UCSD-AML1 (cell line): ENCODE results near the gene SH3PXD2A.

Experiments
- DNase-seq: peaks from one replicate; lab custom pipeline; 2025; ENCODE audit not compliant: unreplicated experiment; lab: John Stamatoyannopoulos, UW

The SH3PXD2A gene

DNA sequence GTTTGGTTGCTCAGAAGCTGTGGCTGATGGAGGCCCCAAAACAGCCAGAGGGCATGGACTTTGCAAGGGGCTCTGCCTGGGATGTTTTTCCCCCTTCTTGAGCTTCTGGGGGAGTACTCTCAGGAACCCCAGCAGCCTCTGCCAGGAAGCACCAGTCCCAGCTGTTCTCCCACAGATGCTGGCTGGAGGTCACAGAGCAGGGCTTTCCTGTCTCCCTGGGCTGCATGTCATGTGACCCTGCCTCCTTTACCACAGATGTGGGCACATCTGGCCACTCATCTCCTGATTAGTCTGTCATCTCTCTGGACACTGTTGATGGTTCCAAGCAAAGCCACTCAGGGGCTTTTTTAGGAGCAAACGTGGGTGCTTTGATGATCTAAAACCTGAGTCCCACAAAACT, 225.2 kb downstream of the SH3PXD2A start:
- peak; percentile 54 for DNase-seq

DNA sequence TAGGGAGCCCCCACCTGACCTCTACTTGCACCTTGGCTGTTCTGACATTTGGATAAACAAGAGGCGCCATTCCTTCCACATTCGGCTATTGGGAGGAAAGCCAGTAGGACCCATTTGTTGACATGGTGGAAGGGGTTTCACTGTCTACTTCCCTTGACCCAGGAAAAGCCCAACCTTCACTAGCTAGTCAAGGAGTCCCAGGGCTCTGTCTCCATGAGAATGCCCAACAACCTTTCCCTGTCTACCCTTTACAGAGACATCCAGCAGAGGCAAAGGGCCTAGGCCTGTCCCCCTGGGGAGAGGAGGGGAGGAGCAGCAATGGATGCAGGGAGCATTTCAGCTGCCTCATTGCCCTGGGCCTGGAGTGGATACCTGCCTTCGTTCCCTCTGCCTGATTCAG, 225.8 kb downstream of the SH3PXD2A start:
- no peak for DNase-seq

GRCh38 chr10:103627893-103628292, 227.5 kb downstream of the SH3PXD2A start:
- DNase-seq = no peak

DNA sequence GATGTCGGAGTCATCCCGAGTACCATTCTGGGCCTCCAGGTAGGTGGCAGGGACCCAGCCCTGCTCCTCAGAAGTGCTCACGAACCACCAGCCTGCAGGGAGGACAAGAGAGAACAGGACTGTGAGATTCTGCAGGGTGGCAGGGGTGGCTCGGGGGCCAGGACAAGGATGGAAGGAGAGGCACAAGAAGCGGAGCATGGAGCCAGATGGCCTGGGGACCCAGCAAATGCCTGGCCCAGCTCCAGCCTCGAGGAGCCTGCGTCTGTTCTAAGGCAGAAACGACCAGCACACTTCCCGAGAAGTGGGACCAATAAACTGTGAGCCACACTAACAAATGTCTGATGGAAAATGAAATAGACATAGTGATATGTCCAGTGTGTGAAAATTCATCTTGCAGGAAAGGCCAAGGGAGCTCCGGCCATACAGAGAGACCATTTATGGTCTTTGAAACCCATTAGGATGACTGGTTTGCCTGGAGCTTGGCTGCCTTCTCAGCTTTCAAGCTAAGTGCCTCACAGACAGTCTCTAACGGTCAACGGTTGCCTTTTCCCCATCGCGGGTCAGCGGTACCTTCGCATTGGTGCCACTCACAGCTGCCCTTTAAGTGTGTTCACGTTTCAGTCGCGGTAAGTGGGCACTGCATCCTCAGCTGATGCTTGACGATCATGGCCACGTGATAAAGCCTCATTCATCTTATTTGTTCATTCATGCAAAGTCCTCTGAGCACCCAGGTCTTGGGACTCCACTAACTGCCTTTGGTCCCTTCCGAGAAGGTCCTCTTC, 228.1 kb downstream of the SH3PXD2A start:
- no peak for DNase-seq

DNA sequence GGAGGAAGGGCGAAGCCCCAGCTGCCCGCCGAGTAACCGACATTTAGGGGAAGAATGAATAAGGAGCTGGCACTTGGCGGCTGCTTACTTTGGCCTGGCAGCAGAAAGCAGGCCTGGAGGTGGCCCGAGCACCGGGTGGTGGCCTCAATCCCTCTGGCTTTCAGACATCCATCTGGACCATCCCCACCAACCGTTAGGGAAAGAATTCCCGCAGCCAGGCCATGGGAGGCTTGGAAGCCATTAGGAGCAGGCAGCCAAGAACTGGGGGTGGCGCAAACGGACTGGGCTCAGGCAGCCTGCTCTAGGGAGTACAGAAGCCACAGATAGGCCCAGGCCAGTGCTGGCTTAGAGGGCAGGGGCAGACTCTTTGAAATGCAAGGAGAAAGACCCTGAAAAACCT, 229.2 kb downstream of the SH3PXD2A start:
- DNase-seq = no peak

- no peak for DNase-seq
These were observed 232.3 kb downstream of the SH3PXD2A start for GRCh38 chr10:103622935-103623574.

- DNase-seq = no peak
These were observed 233.1 kb downstream of the SH3PXD2A start for GRCh38 chr10:103622286-103622685.

- DNase-seq = no peak
These were observed 233.6 kb downstream of the SH3PXD2A start for GRCh38 chr10:103621783-103622125.

DNA sequence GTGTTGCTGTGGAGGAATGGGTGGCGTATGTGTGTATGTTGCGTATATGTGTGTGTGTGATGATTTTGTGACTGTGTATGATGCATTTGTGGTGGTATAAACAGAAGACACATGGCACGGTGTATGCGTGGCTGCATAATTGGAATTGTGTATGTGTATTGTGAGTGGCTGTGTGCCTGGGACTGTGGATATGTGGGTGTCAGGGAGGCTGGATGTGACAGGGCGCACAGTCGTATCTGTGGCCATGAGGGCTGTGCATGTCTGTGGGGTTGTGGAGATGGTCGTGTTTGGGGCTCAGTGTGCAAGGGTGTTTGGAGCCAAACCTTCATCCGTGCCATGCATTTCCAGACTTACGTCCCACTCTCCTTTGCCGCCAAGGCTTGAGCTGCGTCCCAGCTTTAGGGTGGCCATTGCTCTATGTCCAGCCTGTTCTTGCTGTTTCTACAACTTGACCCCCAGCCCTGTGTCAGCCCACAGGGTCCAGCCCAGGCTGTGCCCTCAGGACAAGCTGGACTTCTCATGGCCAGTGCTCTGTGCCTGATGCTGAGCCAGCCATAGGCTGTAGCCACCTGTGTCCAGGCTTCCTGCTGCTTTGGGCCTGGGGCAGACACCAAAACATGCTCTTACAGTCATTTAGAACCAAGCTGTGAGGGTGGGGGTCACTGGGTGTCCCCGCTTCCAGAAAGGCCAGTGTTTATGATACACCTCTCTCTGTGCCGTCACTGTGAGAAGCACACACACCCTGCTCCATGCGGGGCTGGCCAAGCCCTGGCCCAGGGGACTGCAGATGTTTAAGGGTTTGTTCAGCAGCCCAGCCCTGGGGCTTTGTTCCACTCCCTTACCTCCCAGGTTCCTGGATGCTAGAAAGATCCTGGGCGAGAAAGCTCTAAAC, 234.2 kb downstream of the SH3PXD2A start:
- no peak for DNase-seq

GRCh38 chr10:103620352-103620740, 235.0 kb downstream of the SH3PXD2A start:
- DNase-seq = no peak

- no peak for DNase-seq
These were observed 235.7 kb downstream of the SH3PXD2A start for GRCh38 chr10:103619424-103620351.

DNA sequence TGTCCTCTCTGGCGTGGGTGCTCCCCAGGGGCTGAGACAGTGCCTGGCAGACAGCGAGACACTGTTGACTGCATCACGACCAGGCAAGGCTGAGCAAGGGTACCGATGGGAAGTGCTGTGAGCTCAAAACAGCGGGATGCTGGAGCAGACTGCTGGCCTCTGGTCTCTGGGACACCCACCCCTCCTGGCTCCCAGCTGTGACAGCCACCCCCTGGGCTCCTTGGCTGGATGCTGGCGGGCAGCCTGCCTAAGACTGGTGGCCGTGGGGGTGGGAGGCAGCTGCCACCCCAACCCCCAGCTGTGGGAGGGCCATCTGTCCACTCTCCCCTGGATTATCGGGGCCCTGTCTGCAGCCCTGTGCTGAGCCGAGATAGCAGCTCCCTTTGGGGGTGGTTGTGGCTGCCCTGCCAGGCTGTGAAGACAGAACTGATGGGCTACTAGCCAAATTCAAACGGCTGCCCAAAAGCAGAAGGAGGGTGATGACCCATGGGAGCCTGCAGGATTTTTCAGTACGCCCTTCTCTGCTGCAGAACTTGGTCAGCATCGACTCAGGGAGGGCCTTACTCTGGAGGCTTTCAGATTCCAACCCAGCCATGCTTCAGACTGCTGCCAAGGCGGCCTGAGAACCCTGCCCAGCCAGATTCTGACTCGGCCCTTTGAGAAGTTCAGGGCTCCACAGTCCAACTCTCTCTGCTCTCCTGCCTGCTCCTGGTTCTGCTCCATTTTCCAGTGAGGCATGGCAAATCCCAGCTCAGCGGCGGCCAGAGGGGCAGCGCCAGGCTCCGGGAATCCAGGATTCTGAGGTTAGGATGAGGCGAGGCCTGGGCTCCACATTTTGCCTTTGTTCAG, 236.6 kb downstream of the SH3PXD2A start:
- DNase-seq = no peak

- DNase-seq = no peak
These were observed 237.6 kb downstream of the SH3PXD2A start for GRCh38 chr10:103617602-103618385.

DNA sequence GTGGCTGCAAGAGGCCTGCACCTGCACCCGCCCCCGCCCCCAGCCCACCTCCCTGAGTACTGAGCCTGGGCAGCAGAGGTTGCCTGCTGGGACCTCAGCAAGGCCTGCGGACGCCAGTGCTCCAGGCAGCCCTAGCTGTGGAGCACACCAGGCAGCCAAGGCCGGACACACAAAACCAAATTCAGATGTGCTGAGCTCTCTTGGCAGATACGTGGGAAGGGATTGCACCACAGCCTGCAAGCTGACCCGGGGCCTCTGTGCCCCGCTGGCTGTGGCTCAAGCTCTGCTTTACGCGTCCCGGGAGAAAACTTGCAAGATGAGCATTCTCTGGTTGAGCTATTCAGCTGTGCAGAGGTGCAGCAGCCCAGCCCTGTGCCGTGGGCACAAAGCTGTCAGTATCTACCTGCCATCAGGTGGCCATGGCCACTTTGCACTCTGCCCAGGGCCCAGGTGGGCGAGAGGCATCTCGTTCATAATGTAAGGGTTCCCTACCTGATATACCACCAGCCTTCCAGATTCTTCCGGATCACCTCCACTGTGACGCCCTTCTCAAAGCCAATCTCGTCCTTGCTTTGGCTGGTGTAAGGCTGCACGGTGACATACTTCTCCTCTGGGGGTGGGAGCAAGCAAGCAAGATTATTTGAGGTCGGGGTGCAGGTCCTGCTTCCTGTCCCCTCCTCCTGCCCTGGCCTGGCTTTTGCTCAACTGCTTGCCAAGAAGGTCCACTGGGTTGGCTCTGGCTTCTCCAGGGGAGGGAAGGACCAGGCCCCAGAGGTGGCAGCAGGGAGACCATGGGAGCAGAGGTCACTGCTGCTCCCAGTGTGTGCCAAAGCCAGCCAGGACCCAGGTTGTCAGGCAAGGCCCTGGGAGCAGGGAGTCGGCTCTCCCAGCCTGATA, 238.4 kb downstream of the SH3PXD2A start:
- DNase-seq = no peak

DNA sequence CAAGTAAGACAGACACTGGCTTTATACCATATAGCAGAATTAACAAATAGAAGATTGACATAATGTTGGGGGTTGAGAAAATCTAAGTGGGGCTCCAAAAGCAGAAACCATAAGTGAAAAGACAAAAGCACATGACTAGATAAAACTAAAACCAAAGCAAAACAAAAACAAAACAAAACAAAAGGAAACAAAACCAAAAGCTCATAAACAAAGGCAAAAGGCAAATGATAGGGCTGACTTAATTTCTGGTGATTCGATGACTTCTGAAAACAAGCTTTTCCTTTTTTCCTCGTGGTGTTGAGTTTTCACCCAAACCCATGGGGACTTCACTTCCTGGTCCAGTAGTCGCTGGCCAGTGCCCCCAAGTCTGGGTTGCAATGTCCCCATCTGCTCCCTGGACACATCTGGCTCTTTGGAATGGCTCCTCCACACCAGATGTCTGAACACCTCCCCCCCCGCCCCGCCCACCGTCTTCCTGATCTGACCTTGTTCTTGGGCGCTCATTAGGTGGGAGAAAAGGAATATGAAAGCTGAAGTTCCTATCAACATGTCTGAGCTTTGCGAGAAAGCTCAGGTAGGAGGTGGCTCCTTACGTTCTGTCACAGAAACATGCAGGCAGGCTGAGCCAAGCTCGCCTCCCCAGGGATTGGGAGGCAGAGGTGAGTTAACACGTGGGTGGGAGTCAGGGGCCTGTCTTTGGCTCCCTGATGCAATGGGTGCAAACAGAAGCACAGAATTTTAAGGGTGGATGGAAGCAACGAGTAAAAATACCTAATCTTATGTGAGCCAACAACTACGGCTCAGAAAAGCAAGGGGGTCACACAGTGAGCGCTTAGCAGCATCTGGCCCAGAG, 240.8 kb downstream of the SH3PXD2A start:
- DNase-seq = no peak

DNA sequence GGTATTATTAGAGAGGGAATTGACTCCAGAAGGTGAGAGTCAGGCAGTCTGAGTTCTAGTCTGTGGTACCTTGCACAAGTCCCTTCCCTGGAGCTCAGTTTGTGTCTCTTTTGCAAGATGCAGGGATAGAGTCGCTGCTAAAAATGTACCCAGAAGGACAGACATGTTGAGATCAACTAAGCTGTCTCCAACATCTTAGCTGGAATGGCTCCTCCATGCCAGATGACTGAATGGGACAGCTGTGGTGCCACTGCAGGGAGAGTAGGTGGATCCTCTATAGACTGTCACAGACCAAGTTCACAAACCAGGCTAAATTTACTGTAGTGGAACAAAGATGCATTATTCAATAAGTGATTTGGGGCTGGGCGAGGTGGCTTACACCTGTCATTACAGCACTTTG, 241.8 kb downstream of the SH3PXD2A start:
- no peak for DNase-seq
